Measurements from ENCODE around the gene LAMTOR2. TPM values are rescaled to one million over a fixed set of nuclear protein-coding genes. Genes with fewer than 3 reads are reported as not detected.
A peak's percentile ranks its signal among the peaks of the same experiment; 100 is the strongest.

Gene LAMTOR2
- total and polyA plus RNA-seq, 2 of the 8 experiments (the other 6 are each of a cell fraction or from before 2014, with no cell fraction given) = 54.7 to 122 TPM

DNA sequence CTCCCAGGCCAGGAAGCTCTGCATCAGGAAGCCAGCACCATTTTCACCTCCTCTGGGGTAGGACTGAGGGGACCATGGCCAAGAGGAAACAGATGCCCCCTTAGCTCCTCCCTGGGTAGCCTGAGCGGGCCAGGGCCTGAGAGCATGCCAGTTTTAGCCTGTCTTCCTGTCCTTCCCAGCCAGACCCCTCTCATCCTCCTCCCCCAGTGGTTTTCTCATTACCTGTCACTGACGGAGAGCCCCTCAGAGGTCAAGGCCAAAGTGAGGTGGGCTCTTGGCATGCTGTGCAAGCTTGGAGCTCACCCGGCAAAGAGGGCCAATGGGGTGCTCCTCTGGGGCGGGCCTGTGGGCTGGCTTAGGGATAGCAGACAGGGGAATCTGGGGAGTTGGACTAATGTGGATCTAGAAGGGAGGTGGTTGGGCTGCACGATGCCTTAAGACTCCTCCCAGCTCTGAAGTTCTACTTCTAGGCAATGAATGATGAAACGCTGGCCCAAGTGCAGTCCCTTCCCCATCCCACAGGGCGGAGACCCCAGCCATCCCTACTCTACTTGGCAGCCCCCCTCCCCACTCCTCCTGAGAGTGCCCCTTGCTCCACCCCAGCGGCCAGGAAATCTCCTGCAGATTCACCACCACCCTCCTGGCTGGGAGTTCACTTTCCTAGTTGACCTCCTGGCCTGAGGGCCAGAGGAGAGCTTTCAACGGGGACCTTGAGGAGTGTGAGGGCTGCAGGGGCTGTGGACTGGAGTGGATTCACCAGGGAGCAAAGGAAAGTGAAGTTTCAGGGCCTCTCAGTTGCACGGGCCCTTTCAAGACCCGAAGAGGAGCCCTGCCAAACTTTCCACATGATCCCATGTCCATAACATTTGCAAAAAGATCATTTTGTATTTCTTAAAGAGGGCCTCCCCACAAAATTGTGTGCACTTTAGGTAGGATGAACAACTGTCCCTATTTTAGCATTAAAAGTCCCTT lies 50.6 kb downstream of the LAMTOR2 start:
- H2AK5ac ChIP-seq (ENCODE audit: low read depth, low read length) = peak overlapping the region; percentile 99
- H3K14ac ChIP-seq (ENCODE audit: insufficient read length) = no peak overlapping the region
- H3K36me3 ChIP-seq (ENCODE audit: control insufficient read depth in 2 of 4, insufficient read depth in 4 of 4, low read length in 3 of 4) = no peaks in the 10 kb centered on the region
- peak overlapping the region; percentile 3 for H2BK120ac ChIP-seq (replicated peaks; ENCODE audit: low read depth, low read length)
- H3K79me1 ChIP-seq (ENCODE audit: low read depth, low read length) = peaks cover 4% of the 10 kb centered on the region; the same call in 1 of the 2 replicates
- 47% methylated on average over 11 of the region's 11 CpGs; no CpG with 5 or more reads in 1 of the 2 experiments for WGBS, 2 experiments (ENCODE audit: extremely low coverage in 1 of 2, insufficient coverage in 1 of 2, insufficient read length in 1 of 2, insufficient replicate concordance in 2 of 2, low coverage in 1 of 2, low lambda C conversion rate in 2 of 2, missing lambda C conversion rate in 1 of 2)
- peak overlapping the region; percentile 98 for H2BK20ac ChIP-seq (ENCODE audit: low read length)
- peaks cover 10 to 37% (median 32%) of the 10 kb centered on the region in 4 experiments for H3K4me1 ChIP-seq (replicated peaks in 1 of 4; ENCODE audit: control insufficient read depth in 3 of 4, insufficient read depth in 4 of 4, low read length in 3 of 4)
- peak overlapping the region in 3 of 4 experiments; percentile 47 to 70 (median 51); a peak in 3 of 7 replicates for H3K9ac ChIP-seq (replicated peaks in 1 of 4; ENCODE audit: extremely low read depth in 1 of 4, low read depth in 3 of 4, low read length in 3 of 4)
- H4K5ac ChIP-seq (ENCODE audit: insufficient read length, low read depth, low read length) = no peak overlapping the region
- H3K4ac ChIP-seq (replicated peaks; ENCODE audit: insufficient read length, low read depth, low read length) = no peak overlapping the region
- no peak overlapping the region for H3K23ac ChIP-seq (ENCODE audit: insufficient read length)
- H3K4me2 ChIP-seq (ENCODE audit: insufficient read depth in 1 of 2, low read depth in 2 of 2, low read length in 2 of 2) = peak overlapping the region; percentile 79 to 87
- POLR2A ChIA-PET (ENCODE audit: partially characterized antibody) = interaction anchor here (0.6 to 29.6 kb wide), 11 partner anchors 8 to 186 kb away, joined by 3 to 763 read pairs (median 4); partner anchors contain the start of genes LMNA, MEX3A and PMF1
- no peaks in the 10 kb centered on the region for H3K9me3 ChIP-seq (ENCODE audit: insufficient read depth in 2 of 2, low read depth in 1 of 2, low read length in 1 of 2)
- no peaks in the 10 kb centered on the region for H3K79me2 ChIP-seq (ENCODE audit: control insufficient read depth in 1 of 2, insufficient read depth in 2 of 2, low read length in 2 of 2)
- peak overlapping the region in 3 of 4 experiments; percentile 40 to 61 (median 44); a peak in 6 of 8 replicates for H3K4me3 ChIP-seq (ENCODE audit: extremely low read depth in 1 of 4, insufficient read depth in 2 of 4, low read depth in 3 of 4, low read length in 4 of 4)
- no peak overlapping the region for H3K56ac ChIP-seq (replicated peaks; ENCODE audit: insufficient read length, low read depth, low read length)
- peak overlapping the region; percentile 82; the same call in 1 of the 2 replicates for H4K8ac ChIP-seq (ENCODE audit: extremely low read depth, insufficient read depth, low read length)
- H2AFZ ChIP-seq (ENCODE audit: low read length) = no peak overlapping the region
- peaks cover 7% of the 10 kb centered on the region; the same call in 1 of the 2 replicates for H3K23me2 ChIP-seq (ENCODE audit: low read depth, low read length)
- H2BK12ac ChIP-seq (ENCODE audit: low read depth, low read length) = peak overlapping the region; percentile 97
- no peak for DNase-seq (ENCODE audit: low read depth in 1 of 2, low spot score in 2 of 2)
- peak overlapping the region; percentile 80 for H3K18ac ChIP-seq (ENCODE audit: extremely low read depth, low read length)
- H3K27me3 ChIP-seq (replicated peaks in 1 of 4; ENCODE audit: control insufficient read depth in 3 of 4, extremely low read depth in 1 of 4, insufficient read depth in 3 of 4, low read length in 3 of 4) = no peaks in the 10 kb centered on the region; a peak in 1 of 7 replicates
- peak overlapping the region; percentile 40 for H4K91ac ChIP-seq (replicated peaks; ENCODE audit: insufficient read length, low read length)
- H2BK5ac ChIP-seq (ENCODE audit: low read depth, low read length) = peak overlapping the region; percentile 98
- H4K20me1 ChIP-seq (replicated peaks in 1 of 2; ENCODE audit: control insufficient read depth in 1 of 2, insufficient read depth in 2 of 2, low read length in 2 of 2) = peaks cover 0 to 4% of the 10 kb centered on the region in 2 experiments
- H2BK15ac ChIP-seq (ENCODE audit: low read length) = peak overlapping the region; percentile 94; the same call in 1 of the 2 replicates
- FAIRE-seq = no peak
- H3K27ac ChIP-seq (ENCODE audit: low read depth, low read length) = peak overlapping the region; percentile 80
- CTCF ChIA-PET (ENCODE audit: partially characterized antibody) = interaction anchor here (0.6 to 29.5 kb wide), 7 partner anchors 9 to 119 kb away, joined by 3 to 1994 read pairs (median 9); partner anchors contain the start of genes LMNA and MEX3A
- TF ChIP-seq CREB1 (IDR thresholded peaks at IDR 0.05) (no peak), SP4 (IDR thresholded peaks at IDR 0.05; ENCODE audit: low read length) (peak; percentile 12; the same call in 1 of the 2 replicates), ZNF274 (IDR thresholded peaks at IDR 0.05; ENCODE audit: borderline replicate concordance, extremely low read depth, low read length) (no peak), HDAC6 (IDR thresholded peaks at IDR 0.05; ENCODE audit: low read depth, low read length) (no peak), JUN (IDR thresholded peaks at IDR 0.05; ENCODE audit: low read depth, low read length) (no peak), BACH1 (IDR thresholded peaks at IDR 0.05; ENCODE audit: low read length) (no peak), SP2 (IDR thresholded peaks at IDR 0.05; ENCODE audit: low read length) (no peak), CEBPB (IDR thresholded peaks at IDR 0.05; ENCODE audit: low read depth, low read length) (0 out of 2 replicates have a peak, but pooled peaks have one; percentile 19), EGR1 (IDR thresholded peaks at IDR 0.05; ENCODE audit: borderline replicate concordance, low read depth, low read length) (no peak)
- TF ChIP-seq, protein P1, sequence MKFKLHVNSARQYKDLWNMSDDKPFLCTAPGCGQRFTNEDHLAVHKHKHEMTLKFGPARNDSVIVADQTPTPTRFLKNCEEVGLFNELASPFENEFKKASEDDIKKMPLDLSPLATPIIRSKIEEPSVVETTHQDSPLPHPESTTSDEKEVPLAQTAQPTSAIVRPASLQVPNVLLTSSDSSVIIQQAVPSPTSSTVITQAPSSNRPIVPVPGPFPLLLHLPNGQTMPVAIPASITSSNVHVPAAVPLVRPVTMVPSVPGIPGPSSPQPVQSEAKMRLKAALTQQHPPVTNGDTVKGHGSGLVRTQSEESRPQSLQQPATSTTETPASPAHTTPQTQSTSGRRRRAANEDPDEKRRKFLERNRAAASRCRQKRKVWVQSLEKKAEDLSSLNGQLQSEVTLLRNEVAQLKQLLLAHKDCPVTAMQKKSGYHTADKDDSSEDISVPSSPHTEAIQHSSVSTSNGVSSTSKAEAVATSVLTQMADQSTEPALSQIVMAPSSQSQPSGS (IDR thresholded peaks at IDR 0.05; ENCODE audit: low read length) = no peak
